SK-MEL-5 (cell line): ENCODE results near the gene PPIP5K2. TPM values are rescaled to one million over a fixed set of nuclear protein-coding genes. Genes with fewer than 3 reads are reported as not detected.
"Not testable (repeated sequence)": the region's sequence is repeated elsewhere in the genome, so short reads cannot be mapped to it uniquely, and the experiment has no call there.

Experiments used
- DNase-seq: peaks from one replicate; pipeline ENCODE4 v3.0.0-alpha.2; 2016; ENCODE audit warnings: low read depth, low spot score
- in situ Hi-C: cut with HindIII; loops from 2 replicates; pipeline ENCODE4 v1.10.0; 2016; ENCODE audit warnings: low sequenced_read_pairs, high pct_unique_total_duplicates, low pct_unique_long_range_greater_than_20kb
- polyA plus RNA-seq, 2 experiments: library from polyadenylated mRNA; depleted of rRNA; stranded (reverse); fragments of >200 nt; gene quantifications; 2 replicates each; pipeline ENCODE4 v1.2.3, GENCODE V29; 2015
- total RNA-seq: library from RNA; depleted of rRNA; stranded (reverse); fragments of >200 nt; shearing (Covaris generic); gene quantifications from 2 replicates; pipeline ENCODE4 v1.2.3, GENCODE V29; 2014; rRNA removed

PPIP5K2 gene
- total RNA-seq, result 67.6 and 77.6 TPM in 2 replicates
- polyA plus RNA-seq (2015; cell fraction: cytosol; rRNA removed), result 31.5 and 40.0 TPM in 2 replicates
- 116 and 149 TPM in 2 replicates for polyA plus RNA-seq (2015; cell fraction: nucleus; rRNA removed)

DNA sequence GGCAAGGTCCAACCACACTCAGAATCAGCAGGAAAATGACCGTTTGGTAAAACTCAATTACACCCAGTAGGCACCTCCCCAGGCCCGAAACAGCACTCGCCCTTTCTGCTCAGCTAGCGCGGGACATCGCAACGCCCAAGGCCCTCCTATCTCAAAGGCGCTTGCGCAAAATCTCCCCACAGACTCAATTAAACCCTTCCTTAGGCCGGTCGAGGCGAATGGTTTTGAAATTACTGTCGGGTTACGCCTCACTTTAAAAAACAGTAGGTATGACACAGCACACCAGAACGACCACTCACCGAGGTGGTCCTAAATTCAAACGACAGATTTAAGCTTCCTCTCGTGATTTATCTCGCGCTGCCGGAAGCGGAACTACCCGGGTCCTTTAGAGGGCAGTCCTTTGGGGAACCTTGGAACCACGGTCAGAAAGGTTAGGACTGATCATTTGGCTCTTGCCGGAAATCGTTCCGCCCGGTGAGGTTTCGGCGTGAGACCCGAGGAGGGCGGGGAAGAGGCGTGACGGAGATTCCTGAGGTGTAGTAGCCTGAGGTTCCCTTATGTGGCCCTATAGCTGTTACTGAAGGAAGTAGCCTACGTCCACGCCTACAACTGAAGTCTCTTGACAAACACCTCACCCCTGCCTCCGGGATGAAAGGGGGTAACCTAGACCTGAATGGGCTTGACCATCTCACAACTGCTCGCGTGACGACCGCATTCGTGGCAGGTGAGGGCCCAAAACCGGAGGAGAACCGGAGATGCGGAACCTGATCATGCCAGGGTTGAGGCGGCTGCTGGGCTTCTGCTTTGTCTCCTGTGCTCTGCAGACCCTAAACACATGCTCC, at the start of gene PPIP5K2, which contains the start of gene GIN1:
PPIP5K2 (plus strand) TSS at position 537 of the 842 bp plus-strand sequence. CDS start 9,289 bp downstream, outside the sequence.
GIN1 (minus strand) TSS at position 374 of the 842 bp plus-strand sequence. CDS start 11,431 bp downstream, outside the sequence.
- in situ Hi-C loops, result no loop called here
- DNase-seq, result peak; percentile 99

DNA sequence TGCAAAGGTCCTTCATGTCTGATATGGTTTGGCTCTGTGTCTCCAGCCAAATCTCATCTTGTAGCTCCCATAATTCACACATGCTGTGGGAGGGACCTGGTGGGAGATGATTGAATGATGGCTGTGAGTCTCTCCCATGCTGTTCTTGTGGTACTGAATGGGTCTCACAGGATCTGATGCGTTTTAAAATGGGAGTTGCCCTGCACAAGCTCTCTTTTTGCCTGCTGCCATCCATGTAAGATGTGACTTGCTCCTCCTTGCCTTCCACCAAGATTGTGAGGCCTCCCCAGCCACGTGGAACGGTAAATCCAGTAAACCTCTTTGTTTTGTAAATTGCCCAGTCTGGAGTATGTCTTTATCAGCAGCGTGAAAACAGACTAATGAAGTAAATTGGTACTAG, 46.6 kb upstream of the PPIP5K2 start:
- in situ Hi-C loops, DNase-seq: not testable (repeated sequence)

DNA sequence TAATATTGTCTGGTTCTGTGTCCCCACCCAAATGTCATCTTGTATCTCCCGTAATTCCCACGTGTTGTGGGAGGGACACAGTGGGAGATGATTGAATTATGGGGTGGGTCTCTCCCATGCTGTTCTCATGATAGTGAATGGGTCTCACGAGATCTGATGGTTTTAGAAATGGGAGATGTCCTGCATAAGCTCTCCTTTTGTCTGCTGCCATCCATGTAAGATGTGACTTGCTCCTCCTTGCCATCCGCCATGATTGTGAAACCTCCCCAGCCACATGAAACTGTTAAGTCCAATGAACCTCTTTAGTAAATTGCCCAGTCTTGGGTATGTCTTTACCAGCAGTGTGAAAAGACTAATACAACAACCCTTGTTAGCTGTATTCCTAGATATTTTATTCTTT, 44.7 kb upstream of the PPIP5K2 start:
- no peak for DNase-seq
- in situ Hi-C loops, result no loop called here

DNA sequence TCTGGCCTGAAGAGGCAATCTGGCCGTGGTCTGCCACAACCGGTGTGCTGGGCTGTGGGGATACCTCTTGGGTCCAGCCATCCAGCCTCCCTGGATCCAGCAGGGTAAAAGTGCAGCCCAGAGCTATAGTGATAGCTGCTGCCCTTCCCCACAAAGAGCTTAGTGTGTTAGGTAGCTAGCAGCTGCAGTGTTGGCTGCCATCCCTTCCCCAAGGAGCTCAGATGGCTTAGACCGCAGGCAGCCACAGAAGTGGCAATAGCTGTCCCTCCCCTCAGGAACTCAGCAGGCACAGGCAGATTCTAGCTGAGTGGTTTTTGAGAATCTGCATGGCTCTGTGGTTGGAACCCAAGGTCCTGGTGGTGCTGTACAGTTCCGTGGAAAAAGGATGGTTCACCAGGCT, 40.3 kb upstream of the PPIP5K2 start:
- in situ Hi-C loops, result no loop called here

DNA sequence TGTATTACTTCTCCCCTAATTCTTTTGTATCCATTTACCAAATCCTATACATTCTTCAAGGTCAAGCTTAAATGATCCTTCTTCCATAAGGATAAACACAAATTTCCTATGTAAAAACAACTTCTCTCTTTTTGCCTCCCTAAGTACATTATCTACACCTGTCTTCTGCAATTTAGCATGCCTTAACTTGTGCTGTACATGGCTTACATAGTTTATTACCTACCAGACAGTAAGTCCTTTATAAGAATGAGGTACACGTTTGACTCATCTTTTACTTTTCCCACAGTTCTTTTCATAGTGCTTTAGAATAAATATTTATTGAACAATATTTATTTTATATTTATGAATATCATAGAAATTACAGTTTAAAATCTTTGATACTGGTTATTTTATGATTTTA, 33.6 kb upstream of the PPIP5K2 start:
- no peak for DNase-seq
- in situ Hi-C loops, result no loop called here

More for the DNA sequence above, 40.3 kb upstream of the PPIP5K2 start:
- no peak for DNase-seq

DNA sequence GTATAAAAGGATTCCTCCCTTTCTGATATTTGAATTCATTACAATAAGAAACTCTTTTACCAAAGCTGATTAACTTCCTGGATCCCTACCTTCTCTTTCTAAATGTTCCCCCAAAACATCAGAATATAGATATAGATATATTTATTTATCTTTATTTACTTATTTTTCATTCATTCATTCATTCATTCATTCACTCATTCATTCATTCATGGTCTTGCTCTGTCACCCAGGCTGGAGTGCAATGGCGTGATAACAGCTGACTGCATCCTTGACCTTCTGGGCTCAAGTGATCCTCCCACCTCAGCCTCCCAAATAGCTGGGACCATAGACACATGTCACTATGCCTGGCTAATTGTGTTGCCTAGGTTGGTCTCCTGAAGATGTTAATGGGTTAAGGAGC, 30.8 kb upstream of the PPIP5K2 start:
- no peak for DNase-seq
- in situ Hi-C loops, result no loop called here

DNA sequence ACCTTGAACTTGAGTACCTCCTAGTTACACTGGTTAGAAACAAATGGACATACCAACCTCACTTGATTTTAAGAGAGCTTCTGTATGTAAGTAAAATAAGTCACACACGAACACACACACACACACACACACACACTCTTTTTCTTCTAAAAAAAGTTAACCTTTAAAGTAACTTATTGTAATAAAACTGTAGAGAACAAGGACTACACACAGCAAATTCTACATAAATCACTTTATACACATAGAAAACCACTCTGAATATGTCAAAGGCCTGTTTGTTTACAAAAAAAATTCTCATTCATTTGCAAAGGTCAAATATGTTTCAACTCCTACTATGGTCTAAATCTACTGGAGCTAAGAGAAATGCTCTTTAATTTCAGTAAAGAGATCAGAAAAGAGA, 29.3 kb upstream of the PPIP5K2 start:
- peak; percentile 78 for DNase-seq

DNA sequence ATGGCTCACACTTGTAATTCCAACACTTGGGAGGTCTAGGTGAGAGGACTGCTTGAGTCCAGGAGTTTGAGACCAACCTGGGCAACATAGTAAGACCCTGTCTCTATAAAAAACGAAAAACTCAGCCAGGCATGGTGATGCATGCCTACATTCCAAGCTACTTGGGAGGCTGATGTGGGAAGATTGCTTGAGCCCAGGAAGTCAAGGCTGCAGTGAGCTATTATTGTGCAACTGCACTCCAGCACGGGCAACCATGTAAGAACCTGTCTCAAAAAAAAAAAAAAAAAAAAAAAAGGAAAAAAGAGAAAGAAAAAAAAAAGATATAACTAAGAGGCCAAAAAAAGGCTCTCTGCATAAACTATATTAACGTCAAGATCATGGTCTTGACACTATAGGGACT, 27.4 kb upstream of the PPIP5K2 start:
- in situ Hi-C loops, result no loop called here
- DNase-seq, result no peak

More for the DNA sequence above, 29.3 kb upstream of the PPIP5K2 start:
- in situ Hi-C loops, result no loop called here

DNA sequence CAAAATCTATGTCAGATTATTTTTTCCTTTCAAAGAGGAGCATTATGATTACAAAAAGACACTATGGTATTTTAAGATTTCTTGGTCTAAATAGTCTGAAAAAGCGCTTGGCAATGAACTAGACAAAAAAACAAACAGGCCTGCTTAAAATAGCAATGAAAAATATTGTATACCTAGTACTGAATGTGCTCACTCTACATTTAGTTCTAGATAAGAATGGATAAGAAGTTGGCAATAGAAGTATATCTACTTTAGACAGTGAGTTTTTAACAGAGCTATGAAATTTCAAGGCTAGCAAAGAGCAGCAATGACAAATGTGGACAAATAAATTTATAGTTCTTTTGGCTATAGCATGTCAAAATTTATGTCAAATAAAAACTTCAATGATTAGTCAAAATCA, 26.4 kb upstream of the PPIP5K2 start:
- in situ Hi-C loops, result no loop called here
- no peak for DNase-seq

DNA sequence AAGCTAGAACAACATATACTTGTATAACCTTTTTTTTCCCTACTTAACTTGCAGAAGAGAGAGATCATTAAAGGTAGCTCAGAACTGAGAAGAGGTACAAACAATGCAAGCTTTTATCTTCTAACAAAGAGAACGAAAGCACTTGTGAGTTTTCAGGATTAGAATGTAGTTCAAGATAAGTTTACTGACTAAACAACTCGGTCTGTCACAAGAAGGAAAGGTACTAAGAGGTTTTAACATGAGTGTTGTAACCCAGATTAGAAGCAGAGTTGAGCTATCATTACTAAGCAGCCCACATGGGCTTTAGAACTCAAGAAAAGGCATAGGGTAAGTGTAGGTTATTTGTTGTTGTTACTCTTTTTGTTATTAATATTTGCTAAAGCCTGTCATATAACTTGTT, 25.4 kb upstream of the PPIP5K2 start:
- in situ Hi-C loops, result no loop called here
- peak; percentile 4 for DNase-seq

DNA sequence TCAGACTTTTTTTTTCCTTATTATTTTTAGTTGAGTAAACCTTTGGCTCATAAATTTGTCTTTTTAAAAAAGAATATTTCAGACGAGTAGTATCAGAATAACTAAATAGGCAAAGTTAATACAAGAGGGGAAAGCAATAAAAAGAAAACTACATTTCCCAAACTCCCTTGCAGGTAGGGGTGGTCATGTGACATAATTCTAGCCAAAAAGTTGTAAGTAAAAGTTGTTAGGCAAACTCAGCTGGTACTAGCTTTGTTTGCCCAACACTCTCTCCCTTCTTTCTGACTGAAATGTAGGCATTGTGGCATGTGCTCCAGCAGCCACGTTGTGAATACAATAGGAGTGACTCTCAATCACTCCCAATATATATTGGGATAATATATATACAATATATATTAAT, 21.1 kb upstream of the PPIP5K2 start:
- in situ Hi-C loops, result no loop called here
- peak; percentile 2 for DNase-seq

DNA sequence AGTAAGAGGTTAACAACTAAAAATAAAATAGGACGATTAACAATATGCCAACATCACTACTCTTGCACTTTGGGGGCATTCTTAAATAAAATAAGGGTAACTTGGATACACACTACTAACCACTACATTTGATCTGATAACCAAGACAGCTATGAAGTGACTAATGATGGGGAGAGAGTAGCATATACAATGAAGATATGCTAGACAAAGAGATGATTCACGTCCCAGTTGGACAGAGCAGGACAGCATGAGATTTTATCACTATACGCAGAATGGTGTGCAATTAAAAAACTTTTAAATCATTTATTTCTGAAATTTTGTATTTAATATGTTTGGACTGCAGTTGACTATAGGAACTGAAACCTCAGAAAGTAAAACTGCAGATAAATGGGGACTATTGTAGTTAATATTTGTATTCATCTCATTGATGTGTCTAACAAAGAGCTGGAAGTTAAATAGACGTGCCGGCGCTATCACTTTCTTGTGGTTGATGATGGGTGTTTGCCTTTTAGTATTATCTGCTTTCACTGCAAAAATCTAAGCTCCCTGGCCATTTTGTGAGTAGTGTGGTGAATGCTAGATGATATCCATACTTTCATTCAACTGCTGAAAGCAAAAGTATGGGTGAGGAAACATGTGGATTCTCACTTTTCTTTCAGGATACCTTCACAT, 18.9 kb upstream of the PPIP5K2 start:
- DNase-seq, result no peak
- in situ Hi-C loops, result no loop called here

DNA sequence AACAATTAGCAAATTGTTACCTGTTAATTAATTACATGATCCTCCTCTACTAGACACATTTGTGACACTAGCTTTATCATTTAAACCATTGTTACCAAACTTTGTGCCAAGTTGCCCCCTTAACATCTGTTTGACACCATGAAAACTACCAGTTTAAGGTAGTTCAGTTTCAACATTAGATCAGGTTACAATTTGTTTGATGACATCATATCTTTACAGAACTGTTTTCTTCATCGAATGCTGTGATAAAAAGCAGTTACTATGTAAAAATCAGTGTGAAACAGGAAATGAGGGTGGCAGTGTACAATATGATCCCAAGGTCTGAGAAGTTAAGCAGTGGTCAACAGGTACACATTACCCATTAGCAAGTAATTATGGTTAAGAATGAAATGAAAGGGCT, 17.9 kb upstream of the PPIP5K2 start:
- in situ Hi-C loops, result no loop called here
- DNase-seq, result no peak

DNA sequence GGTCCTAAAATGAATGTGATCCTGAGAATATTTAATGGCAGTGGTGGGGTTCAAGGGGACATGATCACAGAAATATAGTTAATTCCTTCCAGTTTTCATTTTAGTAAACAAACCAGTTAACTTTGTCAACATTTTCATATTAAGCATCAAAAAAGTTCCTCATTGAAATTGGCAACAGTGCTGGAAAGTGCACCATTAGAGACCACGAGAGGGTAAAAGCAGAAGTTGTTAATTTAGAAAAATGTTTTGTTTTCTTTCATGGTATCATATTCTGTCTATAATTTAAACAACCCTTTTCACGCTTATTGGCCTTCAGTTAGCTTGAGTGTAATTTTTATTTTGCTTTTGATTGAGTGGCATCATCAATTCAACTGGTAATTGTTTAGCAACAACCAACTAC, 12.0 kb upstream of the PPIP5K2 start:
- in situ Hi-C loops, result no loop called here
- no peak for DNase-seq

DNA sequence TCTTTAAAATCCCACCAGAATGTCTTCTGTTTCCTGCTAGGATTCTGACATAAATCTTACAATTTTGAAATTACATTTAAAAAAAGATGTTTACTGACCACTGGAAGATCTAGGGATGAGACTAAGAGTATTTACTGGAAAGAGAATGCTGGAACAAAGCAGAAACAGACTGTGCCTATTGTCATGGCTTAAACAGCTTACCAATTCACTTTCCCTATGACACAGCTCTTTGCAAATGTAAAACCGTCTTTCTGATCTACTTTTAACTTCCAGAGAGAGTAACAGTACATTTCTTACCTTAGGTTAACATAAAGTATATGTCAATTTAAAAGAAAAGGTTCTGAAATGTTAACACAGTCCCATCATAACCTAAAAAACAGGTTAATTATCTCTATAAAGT, 10.8 kb upstream of the PPIP5K2 start:
- in situ Hi-C loops, result no loop called here
- no peak for DNase-seq

DNA sequence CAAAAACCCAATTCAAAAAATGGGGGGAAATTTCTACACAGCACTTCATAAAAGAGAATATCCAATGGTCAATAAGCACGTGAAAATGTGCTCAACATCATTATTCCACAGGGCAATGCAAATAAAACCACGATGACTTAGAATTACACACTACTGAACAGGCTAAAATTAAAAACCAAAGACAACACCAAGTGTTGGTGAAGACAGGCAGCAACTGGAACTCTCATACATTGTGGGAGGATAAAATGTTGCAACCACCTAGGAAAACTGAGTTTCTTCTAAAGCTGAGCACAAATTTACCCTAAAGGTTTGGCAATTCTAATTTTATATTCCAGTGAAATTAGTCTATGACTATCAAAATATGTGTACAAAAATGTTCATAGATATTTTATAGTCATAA, 9.7 kb upstream of the PPIP5K2 start:
- no peak for DNase-seq
- in situ Hi-C loops, result no loop called here

DNA sequence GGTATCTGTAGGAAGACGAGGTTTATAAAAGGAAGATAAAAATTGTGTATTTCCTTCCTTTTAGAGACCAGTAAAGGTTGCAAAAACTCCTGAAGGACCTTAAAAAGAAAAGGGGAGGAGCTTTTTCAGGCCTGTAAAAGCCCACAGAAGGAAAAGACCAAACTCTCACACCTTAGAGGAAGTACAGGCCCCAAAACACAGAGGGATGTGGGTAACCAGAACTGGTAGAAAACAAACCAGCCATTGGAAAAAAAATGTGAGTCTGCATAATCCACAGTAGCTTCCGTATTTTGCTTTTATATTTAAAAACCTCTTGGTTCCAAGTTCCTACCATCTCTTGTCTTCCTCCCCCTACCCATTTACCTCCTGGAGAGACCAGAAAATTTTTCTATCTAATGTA, 8.6 kb upstream of the PPIP5K2 start:
- DNase-seq, result no peak
- in situ Hi-C loops, result no loop called here

DNA sequence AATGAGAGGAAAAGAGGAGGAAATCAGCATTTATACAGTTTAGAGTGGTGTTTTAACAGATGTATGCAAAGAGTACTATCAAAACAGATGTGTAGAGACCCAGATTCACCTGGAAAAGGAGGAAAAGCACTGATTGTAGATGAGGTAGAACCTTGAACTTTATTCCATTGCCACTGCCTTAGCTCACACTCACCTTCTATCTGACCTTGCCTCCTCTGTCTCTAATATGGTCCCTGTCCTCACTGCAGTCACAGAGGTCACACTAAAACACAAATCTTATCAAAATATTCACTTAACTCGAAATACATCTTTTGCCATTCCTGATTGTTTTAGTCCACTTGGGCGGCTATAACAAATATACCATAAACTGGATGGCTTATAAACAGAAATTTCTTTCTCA, 7.2 kb upstream of the PPIP5K2 start:
- in situ Hi-C loops, result no loop called here
- no peak for DNase-seq

DNA sequence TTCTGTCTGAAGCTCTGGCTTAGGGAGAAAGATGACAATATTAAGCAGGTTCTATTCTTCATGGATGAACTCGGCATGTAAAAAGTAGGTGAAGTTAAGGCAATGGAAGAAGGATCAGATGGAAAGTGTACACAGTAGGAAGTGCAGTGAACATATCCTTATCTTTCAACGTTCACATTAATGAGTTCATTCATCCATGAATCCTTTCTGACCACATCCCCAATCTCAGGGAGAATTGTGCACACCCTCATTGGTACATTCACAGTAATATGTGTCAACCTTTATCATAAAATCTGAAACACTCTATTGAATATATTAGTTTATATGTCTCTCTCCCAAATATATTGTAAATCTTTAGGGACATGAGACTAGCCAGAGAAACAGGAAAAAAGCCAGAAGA, 5.7 kb upstream of the PPIP5K2 start:
- DNase-seq, result no peak
- in situ Hi-C loops, result no loop called here
